Esophagus muscularis mucosa (tissue), 4 donors: Measurements from ENCODE around the gene CELF2. TPM values are rescaled to one million over a fixed set of nuclear protein-coding genes. Genes with fewer than 3 reads are reported as not detected.

ENCODE experiments used
- DNase-seq: peaks from one replicate; pipeline ENCODE4 v3.0.0-alpha.2; 2017; ENCODE audit errors: extremely low spot score
- H3K27ac ChIP-seq, 4 donors: fragments of 200-600 bp; sonication (generic); replicated peaks in 1 of 4; 1 replicate in 3 of 4; 2 replicates in 1 of 4; pipeline ENCODE4 v1.5.1; 2016 to 2019; ENCODE audit warnings: mild to moderate bottlenecking in 1 of 4
- H3K27me3 ChIP-seq, 4 donors: fragments of 200-600 bp; sonication (generic); one replicate each; pipeline versions ENCODE4 v1.5.1 to v1.6.0; 2016 to 2019
- H3K36me3 ChIP-seq, 4 donors: fragments of 200-600 bp; sonication (generic); one replicate each; pipeline ENCODE4 v1.5.1; 2016 to 2019
- H3K4me1 ChIP-seq, 4 donors: fragments of 200-600 bp; sonication (generic); one replicate each; pipeline ENCODE4 v1.5.1; 2016 to 2019
- H3K4me3 ChIP-seq, 4 donors: fragments of 200-600 bp; sonication (generic); 1 replicate in 2 of 4; 2 replicates in 2 of 4; pipeline ENCODE4 v1.5.1; 2016 to 2019; ENCODE audit warnings: mild to moderate bottlenecking in 4 of 4, moderate library complexity in 1 of 4
- H3K9me3 ChIP-seq, 4 donors: fragments of 200-600 bp; sonication (generic); 1 replicate in 3 of 4; 2 replicates in 1 of 4; pipeline ENCODE4 v1.5.1; 2016 to 2019
- EP300 ChIP-seq: sonication (generic); formaldehyde crosslinking; IDR thresholded peaks from one replicate; pipeline ENCODE4 v1.6.1; 2017; ENCODE audit warnings: antibody characterized with exemption
- POLR2A ChIP-seq: fragments of 450-650 bp; IDR thresholded peaks from one replicate; pipeline ENCODE4 v1.6.1; 2017; ENCODE audit warnings: antibody characterized with exemption, moderate library complexity, mild to moderate bottlenecking, low read depth
- POLR2AphosphoS5 ChIP-seq, 2 donors: sonication (generic); formaldehyde crosslinking; IDR thresholded peaks; one replicate each; pipeline ENCODE4 v1.6.1; 2017; ENCODE audit warnings: antibody characterized with exemption in 2 of 2
- WGBS: methylation state at CpG from one replicate; pipeline ENCODE4 v1.1.5; 2018; 5-methylcytosine and 5-hydroxymethylcytosine counted together
- intact Hi-C: fragments of 100-400 bp; cut with DNase I; formaldehyde crosslinking; loops from one replicate; pipeline ENCODE4 v1.15.1; 2023
- total RNA-seq, 4 donors: library from RNA; depleted of rRNA; stranded (reverse); fragments of >200 nt; gene quantifications; one replicate each; pipeline versions ENCODE4 v1.1.0 to v1.2.1, GENCODE V29; 2016
- TF ChIP-seq, protein P1 (sequence below), 3 experiments: fragments of 200-600 bp in 2 of 3; fragments of 450-650 bp in 1 of 3; sonication (generic) in 2 of 3; IDR thresholded peaks; one replicate each; pipeline ENCODE4 v1.5.1; 2017 to 2019; ENCODE audit warnings: antibody characterized with exemption in 3 of 3, mild to moderate bottlenecking in 2 of 3, moderate library complexity in 1 of 3

CELF2 gene
- total RNA-seq, 4 donors from 2014 or later: 81.8 to 128 (median 104) TPM

DNA sequence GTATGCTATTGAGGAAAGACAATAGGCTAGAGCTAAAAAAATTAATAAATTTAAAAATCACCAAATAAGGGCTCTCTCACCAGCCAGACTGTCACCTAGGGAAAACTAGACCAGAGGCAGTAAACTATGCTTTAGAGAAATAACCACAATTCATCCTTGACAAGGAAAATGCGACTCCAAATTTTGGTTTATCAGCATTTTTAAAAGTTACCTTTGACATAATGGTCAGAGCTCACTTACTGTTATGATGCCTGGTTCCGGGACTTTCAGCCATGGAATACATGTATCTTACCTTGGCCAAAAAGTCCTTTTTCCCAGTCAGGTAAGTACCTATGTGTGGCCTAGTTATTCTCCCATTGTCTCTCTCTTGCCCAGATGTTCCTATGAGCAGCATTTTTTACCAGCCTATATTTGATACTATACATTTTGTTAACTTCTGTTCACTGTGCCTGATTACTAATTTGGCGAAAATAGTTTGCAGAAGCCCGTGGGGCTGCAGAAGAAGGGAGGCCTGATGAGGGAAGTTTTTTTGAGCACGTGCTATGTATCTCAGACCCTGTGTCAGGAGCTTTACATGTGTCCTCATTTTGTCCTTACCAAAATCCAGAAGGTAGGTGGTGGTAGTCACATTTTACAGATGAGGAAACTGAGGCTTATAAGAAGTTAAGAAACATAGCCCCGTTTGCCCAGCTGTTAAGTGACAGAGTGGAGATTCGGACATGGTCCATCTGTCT lies 149.7 kb downstream of the CELF2 start:
- H3K27ac ChIP-seq: peak overlapping the region; percentile 85 to 93 (median 88)
- no peak for TF ChIP-seq POLR2AphosphoS5 (IDR thresholded peaks at IDR 0.05)
- no peak for TF ChIP-seq POLR2A
- TF ChIP-seq, protein P1, sequence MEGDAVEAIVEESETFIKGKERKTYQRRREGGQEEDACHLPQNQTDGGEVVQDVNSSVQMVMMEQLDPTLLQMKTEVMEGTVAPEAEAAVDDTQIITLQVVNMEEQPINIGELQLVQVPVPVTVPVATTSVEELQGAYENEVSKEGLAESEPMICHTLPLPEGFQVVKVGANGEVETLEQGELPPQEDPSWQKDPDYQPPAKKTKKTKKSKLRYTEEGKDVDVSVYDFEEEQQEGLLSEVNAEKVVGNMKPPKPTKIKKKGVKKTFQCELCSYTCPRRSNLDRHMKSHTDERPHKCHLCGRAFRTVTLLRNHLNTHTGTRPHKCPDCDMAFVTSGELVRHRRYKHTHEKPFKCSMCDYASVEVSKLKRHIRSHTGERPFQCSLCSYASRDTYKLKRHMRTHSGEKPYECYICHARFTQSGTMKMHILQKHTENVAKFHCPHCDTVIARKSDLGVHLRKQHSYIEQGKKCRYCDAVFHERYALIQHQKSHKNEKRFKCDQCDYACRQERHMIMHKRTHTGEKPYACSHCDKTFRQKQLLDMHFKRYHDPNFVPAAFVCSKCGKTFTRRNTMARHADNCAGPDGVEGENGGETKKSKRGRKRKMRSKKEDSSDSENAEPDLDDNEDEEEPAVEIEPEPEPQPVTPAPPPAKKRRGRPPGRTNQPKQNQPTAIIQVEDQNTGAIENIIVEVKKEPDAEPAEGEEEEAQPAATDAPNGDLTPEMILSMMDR (IDR thresholded peaks at IDR 0.05): no peak
- no peak for TF ChIP-seq EP300
- DNase-seq: no peak
- intact Hi-C loops: loop anchor here (5.0 to 10.0 kb wide), 4 partner anchors 123 to 365 kb away; partner anchors contain the start of gene CELF2
- 70% methylated on average over 7 of the region's 7 CpGs for WGBS
- peak overlapping the region; percentile 71 to 89 (median 82) for H3K4me3 ChIP-seq
- H3K9me3 ChIP-seq: no peaks in the 10 kb centered on the region
- H3K27me3 ChIP-seq: no peaks in the 10 kb centered on the region
- peaks cover 0 to 18% (median 0%) of the 10 kb centered on the region in 4 donors for H3K36me3 ChIP-seq
- H3K4me1 ChIP-seq: peaks cover 44 to 88% (median 81%) of the 10 kb centered on the region in 4 donors

- peak overlapping the region in 1 of 4 donors; percentile 93 for H3K27ac ChIP-seq
- peaks cover 41 to 85% (median 78%) of the 10 kb centered on the region in 4 donors for H3K4me1 ChIP-seq
- peak overlapping the region; percentile 4 to 89 (median 50) for H3K4me3 ChIP-seq
- TF ChIP-seq EP300: no peak
- TF ChIP-seq, protein P1 (IDR thresholded peaks at IDR 0.05): no peak
- TF ChIP-seq POLR2AphosphoS5 (IDR thresholded peaks at IDR 0.05): no peak
- TF ChIP-seq POLR2A: no peak
- no peak for DNase-seq
- peaks cover 0 to 22% (median 0%) of the 10 kb centered on the region in 4 donors for H3K36me3 ChIP-seq
- intact Hi-C loops: loop anchor here (5.0 to 10.0 kb wide), 4 partner anchors 124 to 366 kb away; partner anchors contain the start of gene CELF2
- 75% methylated on average over 6 of the region's 6 CpGs for WGBS
- H3K27me3 ChIP-seq: no peaks in the 10 kb centered on the region
- no peaks in the 10 kb centered on the region for H3K9me3 ChIP-seq
These were observed 150.9 kb downstream of the CELF2 start for GRCh38 chr10:11168423-11169090.

DNA sequence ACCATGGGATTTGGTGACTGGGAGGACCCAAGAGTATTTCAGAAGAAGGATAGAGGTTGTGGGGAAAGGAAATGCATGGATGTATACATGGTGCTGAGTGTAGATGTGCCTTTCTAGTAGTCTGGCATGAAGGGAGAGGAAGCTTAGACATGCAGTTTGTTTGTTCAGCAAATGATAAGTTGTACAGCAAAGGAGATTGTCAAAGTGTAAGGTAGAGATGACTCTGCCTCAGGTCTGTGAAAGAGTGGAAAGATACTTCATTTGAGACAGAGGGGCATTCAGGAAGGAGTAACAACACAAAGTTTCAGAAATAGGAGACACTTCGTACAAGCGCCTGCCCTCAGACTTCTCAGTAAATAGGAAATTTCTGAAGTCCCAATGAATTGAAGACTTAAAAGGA lies 152.3 kb downstream of the CELF2 start:
- H3K27ac ChIP-seq: peak overlapping the region; percentile 35 to 43 (median 39)
- peaks cover 34 to 83% (median 80%) of the 10 kb centered on the region in 4 donors for H3K4me1 ChIP-seq

DNA sequence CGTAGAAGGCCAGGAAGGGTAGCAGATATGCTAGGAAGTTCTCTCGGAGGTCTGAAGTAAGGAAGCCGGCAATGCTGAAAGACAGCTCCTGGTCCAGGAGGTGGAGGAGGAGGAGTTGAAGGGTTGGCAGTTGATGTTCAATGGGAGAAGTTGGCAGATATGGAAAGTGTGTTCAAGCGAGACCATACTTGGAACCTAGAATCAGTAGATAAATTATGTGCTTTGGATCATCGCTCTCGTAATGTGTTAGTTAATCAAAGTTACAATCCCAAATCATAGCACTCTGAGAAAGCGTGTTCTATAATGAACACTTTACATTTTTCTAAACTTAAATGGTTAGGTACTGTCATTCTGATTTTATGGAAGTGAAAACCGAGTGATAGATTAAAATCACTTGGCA lies 152.9 kb downstream of the CELF2 start:
- Histone ChIP-seq H3K36me3 (peaks cover 0 to 22% (median 0%) of the 10 kb centered on the region in 4 donors), H3K4me1 (peaks cover 36 to 89% (median 84%) of the 10 kb centered on the region in 4 donors), H3K4me3 (peak overlapping the region in 3 of 4 donors; percentile 2 to 21 (median 8)), H3K9me3 (no peaks in the 10 kb centered on the region), H3K27ac (peak overlapping the region; percentile 35 to 43 (median 39)), H3K27me3 (no peaks in the 10 kb centered on the region)
- intact Hi-C loops: no loop called here
- TF ChIP-seq POLR2AphosphoS5 (IDR thresholded peaks at IDR 0.05): no peak
- TF ChIP-seq, protein P1 (IDR thresholded peaks at IDR 0.05): no peak
- no peak for TF ChIP-seq EP300
- WGBS: 83% methylated on average over 8 of the region's 8 CpGs
- DNase-seq: no peak

More for the DNA sequence above, 152.3 kb downstream of the CELF2 start:
- Histone ChIP-seq H3K27me3 (no peaks in the 10 kb centered on the region), H3K36me3 (peaks cover 0 to 22% (median 0%) of the 10 kb centered on the region in 4 donors), H3K4me3 (peak overlapping the region in 3 of 4 donors; percentile 2 to 21 (median 8)), H3K9me3 (no peaks in the 10 kb centered on the region)
- TF ChIP-seq EP300 (no peak), POLR2A (no peak), POLR2AphosphoS5 (IDR thresholded peaks at IDR 0.05) (no peak)
- TF ChIP-seq, protein P1 (IDR thresholded peaks at IDR 0.05): no peak
- DNase-seq: no peak
- intact Hi-C loops: loop anchor here (5.0 to 10.0 kb wide), 4 partner anchors 125 to 368 kb away; partner anchors contain the start of gene CELF2
- 97% methylated on average over 2 of the region's 2 CpGs for WGBS
